ENCODE data around the gene THOC3.
"Not testable (repeated sequence)": the region's sequence is repeated elsewhere in the genome, so short reads cannot be mapped to it uniquely, and the experiment has no call there.

Gene THOC3

DNA sequence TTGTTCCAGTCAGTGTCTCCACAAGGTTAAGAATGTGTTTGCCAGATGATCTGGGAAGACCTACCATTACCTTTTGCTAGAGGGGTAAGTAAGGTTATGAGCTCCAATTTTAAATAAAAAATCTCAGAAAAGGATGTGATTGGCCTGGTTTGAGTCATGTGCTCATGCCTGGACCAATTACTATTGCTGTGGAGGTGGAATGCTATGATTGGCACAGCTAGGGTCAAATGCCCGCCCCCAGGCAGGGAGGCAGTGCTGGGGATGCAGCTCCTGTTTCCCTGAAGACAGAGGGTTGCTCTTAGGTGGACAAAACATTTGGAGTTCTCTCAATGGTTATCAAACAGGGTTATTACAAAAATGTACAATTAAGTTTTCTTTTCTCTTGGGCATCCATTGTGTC, 29.6 kb downstream of the THOC3 start:
- DNase-seq: not testable (repeated sequence)

DNA sequence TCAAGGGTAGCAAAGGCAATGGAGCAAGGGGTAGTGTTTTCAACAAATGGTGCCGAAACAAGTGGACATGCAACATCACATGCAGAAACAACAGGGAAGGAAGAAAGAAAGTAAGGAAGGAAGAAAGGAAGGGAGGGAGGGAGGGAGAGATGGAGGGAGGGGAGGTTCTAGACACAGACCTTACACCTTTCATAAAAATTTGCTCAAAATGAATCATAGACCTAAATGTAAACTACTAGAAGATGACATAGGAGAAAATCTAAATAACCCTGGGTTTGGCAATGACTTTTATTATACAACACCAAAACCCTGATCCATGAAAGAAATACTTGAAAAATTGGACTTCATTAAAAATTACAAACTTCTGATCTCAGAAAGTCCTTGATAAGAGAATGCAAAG, 39.4 kb downstream of the THOC3 start:
- not testable (repeated sequence) for DNase-seq

DNA sequence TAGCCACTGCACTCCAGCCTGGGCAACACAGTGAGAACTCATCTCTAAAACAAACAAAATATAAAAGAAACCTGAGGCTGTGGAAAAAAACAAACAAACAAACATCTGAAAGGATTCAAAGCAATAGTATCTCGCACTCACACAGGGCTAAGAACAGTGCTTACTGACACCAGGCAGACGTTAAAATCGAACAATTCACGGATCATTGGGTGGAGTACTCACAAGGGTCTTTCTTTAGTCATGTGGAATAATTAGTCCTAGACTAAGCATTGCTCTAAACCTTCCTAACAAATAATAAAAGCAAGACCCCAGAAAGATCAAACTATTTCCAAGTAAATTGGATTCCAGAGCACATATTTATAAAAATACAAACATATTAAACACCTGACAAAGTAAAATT, 43.0 kb downstream of the THOC3 start:
- not testable (repeated sequence) for DNase-seq

DNA sequence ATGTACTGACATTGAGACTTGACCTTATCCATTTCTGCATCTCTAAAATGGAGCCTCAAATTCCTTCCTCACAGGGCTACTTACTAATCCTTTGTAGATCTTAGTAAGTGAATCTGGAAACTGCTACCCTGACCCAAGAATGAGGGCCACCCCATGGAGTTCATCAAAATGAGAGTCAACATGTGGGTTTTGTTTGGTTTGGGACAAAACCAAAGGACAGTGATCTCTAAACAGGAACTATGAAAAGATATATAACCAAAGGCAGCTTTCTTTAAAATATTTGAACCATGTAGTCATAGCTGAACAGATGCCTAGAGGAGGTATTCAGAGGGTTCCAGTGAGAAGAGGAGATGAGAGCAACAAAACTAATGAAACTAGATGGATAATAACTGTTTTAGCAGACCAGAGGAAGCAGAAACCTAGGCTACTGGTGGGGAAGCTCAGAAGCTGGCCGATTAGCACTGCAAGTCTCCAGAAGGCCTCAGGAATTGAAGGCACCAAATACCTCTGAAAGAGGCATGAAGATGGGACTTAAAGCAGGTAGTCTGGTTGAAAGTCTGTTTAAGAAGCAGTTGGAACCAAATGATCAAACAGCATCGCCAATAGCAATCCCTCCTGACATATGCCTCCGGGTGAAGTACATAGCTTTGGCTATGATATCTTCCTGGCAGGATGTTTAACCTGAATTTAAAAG, 45.8 kb downstream of the THOC3 start:
- DNase-seq: no peak

DNA sequence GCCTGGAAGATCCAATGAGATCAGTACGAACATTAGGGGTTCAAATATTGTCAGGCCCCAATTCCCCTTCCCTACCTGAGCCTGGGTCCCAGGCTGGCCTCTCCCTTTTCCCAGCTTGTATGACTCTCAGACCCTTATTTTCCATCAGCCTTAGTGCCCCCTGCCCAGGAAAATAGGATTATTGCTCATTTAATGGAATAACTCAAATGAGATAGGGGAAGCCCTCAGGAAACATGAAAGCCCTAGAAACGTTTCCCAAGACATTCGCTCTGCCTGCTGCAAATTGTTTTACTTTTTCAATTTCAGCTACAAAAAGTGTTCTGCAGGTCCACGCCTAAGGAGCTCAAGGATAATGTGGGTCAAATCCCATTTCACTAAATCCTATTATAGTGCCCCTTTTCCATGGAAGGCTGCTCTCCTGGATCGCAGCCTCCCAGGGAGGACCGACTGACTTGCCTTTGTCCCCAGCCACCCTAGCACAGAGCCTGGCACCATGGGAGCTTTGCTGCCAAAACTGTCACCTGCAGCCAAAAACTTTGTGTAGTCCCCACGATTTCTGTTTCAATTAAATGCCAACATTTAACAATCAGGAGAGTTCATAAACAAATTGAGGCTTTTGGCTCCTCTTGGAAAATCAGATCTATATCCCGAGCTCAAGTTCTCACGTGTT, 46.9 kb downstream of the THOC3 start:
- no peak for DNase-seq

DNA sequence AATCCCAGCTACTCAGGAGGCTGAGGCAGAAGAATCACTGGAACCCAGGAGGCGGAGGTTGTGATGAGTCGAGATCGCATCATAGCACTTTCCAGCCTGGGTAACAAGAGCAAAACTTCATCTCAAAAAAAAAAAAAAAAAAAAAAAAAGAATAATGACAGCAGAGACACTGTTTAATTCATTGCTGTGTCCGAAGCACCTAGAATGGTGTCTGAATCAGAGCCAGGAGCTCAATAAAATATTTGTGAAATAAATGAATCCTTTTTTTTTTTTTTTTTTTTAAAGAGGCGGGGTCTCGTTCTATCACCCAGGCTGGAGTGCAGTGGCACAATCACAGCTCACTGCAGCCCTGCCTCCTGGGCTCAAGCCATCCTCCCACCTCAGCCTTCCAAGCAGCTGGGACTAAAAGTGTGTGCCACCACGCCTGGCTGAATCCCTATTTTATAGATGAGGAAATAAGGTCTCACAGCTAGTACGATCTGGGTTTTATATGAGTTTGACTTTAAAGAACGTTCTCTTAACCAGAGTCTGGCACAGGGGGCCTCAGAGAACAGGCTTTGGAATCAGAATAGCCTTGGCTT, 47.8 kb downstream of the THOC3 start:
- no peak for DNase-seq

DNA sequence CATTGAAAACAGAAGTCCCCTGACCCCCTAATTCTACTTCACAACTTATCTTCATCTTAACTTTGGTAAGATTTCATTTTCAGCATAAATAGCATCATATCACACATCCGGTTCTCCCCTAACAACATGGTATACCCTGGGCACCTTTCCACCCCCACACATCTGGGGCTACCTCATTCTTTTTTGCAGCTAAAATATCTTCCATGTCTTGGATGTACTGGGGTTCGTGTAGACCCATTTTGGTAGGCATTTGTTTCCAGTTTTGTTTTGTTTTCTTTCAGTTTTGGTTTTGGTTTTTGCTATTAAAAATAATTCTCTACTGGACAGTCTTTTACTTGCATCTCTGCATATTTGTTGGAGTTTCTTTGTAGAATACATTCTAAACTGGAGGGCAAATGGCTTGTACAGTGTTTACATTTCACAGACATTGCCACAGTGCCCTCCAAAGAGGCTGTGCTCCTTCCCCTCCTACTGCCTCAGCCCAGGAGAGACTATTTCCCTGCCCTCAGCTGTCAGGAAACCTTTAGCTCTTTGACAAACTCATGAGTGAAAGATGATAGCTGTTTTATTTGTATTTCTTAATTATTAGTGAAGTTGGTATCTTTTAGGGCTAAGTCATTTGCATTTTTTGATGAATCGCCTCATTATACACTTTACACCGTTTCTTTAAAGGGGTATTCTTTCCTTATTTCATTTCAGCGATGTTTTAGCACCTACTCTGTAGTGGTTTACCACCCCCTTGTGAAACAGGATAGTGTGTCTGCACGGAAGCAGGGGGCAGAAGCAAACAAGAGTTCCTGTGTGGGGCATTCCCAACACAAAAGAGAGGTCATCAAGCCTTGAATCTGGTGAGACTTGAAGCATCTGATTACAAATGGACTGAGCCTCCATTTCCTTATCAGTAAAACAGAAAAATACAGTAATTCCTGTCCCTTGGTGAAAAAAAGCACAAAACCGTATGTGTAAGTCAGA, 52.8 kb downstream of the THOC3 start:
- not testable (repeated sequence) for DNase-seq

DNA sequence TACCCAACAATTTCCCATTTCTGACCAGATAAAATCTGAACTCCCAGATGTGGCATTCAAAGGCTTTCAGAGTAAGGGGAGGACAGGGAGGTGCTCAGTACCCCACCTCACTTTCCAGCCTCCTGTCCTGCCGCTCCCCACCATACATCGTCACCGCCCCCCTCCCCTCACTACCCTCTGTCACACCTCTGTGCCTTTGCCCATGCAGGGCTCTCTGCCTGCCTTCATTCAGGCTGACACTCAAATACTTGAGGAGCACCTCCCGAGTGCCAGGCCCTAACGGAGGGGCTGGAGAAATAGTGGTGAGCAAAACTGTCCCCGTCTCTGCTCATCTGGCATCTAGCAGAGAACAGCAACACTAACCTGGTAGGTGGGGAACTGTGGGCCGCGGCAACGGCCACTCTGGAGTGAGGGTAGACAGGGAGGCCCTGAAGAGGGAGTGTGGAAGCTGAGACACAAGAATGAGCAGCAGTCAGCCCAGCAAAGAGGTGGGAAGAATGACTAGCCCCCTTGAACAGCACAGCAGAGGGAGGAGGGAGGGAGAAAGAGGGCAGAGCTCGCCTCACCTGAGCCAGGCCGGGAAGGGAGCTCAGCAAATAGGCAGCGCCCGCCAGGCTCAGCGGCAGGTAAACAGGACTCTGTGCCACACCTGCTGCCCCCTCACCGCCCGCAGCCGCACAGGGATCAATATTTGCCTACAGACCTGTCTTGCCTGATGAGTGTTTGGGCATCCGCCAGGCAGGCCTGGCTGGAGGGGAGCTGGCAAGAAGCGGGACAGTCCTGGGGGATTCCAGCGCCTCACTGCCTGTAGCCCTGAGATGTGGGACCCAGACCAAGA, 54.1 kb downstream of the THOC3 start:
- not testable (repeated sequence) for DNase-seq

DNA sequence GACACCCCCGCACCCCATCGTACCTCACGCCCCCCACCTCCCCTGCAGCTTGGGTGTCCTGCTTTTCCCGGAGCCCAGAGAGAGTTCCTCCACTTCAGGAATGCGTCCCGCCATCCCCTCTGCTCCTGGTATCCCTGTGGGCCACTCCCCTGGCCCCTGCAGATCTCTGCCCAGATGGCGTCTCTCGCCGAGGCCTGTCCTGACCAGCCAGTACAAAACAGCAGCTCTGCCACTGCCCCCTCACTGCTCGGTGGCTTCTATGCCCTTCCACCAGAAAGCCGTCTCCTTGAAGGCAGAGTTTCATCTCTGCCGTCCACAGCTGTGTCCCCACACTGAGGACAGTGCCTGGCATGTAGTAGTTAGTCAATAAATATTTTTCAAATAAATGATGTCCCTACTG, 58.0 kb downstream of the THOC3 start:
- not testable (repeated sequence) for DNase-seq

Data from suppressor macrophage (primary cell).